ENCODE results near the gene DYNC1I1.

DNA sequence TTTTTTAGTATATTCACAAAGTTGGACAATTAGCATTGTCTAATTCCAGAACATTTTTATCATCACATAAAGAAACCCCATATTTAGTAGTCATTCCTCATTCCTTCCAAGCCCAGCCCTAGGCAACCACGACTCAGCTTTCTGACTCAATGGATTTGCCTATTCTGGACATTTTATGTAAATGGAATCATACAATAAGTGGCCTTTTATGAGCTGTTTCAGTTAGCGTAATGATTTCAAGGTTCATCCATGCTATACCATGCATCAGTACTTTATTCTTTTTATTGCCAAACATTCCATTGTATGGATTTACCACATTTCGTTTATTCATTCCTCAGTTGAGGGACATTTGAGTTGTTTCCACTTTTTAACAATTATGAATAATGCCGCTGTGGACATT lies 249.2 kb downstream of the DYNC1I1 start:
- TF ChIP-seq CTCF (conservative IDR thresholded peaks at IDR 0.05 in 1 of 2, IDR thresholded peaks at IDR 0.05 in 1 of 2; ENCODE audit: extremely low read depth in 1 of 2, insufficient read depth in 1 of 2, low read depth in 1 of 2, low read length in 2 of 2) (no peak), EZH2 (IDR thresholded peaks at IDR 0.05; ENCODE audit: borderline replicate concordance, low read length) (no peak)

Data from mammary epithelial cell (primary cell).